Bone marrow (tissue), 2 donors: ENCODE measurements around the gene JAG1.
"Not testable (repeated sequence)": the region's sequence is repeated elsewhere in the genome, so short reads cannot be mapped to it uniquely, and the experiment has no call there.

Source experiments
- DNase-seq, 2 donors: peaks; one replicate each; lab custom pipeline; 2025; lab: John Stamatoyannopoulos, UW

The JAG1 gene

DNA sequence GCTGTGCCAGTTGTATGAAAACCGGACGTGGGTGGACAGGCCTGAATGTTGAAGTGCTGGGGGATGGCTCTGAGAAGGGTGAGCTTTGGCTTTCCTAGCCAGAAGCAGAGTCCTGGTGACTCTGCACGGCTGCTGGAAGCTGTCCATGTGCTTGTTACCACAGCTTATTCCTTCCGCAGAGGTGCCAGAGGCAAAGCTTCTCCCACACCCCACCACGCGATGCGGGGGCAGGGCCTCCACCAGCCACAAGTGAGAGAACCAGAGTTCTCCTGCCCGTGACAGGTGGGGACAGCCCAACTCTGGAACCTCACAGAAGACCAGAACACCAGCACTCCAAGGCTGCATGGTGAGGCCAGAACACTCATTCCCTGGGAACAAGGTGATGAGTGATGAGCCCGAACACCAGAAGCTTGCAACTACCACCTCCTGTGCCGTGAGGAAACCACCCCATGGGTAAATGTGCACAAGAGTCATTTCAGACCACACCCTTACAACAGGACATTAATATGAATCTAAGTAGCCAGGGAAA is 36.7 kb downstream of the JAG1 start:
- DNase-seq, result no peak

DNA sequence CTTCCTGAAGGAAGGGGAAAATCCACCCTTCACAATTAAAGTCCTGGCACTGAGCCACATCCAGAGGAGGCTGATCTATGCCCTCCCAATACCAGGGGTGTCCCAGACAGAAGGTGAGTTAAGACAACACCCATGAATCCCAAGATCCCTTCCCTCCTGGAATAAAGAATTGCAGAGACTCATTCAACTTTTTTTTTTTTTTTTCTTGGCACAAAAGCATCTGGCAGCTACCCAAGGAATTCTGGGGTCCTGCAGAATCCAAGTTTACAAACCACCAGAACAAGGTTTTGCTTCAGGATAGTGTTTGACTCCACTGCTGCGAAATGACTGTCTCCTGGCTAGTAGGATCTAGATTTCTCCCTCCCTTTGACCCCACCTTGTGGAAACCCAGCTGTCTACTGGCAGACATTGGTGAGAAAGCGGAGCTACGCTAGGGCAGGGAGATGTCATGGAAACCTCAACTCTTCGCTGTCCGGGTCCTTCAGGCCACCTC is 37.4 kb downstream of the JAG1 start:
- DNase-seq, result no peak

GRCh38 chr20:10635476-10636208 is 38.2 kb downstream of the JAG1 start:
- no peak for DNase-seq

- no peak for DNase-seq
Measured at GRCh38 chr20:10634683-10635411, 39.0 kb downstream of the JAG1 start.

DNA sequence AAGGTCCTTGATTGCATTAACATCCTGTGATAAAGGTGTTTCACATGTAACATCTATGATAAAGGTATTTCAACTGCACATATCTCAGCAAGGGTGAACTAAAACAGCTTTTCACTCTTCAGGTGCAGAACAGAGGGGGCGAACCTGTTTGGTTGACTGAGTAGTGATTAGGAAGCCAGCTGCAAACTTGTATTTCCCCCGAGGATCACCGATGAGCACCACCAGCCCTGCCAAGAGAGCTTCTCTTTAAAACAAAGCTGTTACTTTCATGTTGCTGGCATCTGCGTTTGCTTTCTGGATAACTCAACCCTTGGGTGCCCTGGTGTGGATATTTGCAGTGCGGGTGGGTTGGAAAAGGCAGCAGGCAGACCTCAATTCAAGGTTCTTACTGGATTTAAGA is 39.6 kb downstream of the JAG1 start:
- DNase-seq, result no peak

- no peak for DNase-seq
Measured at GRCh38 chr20:10633718-10634117, 40.1 kb downstream of the JAG1 start.

- DNase-seq, result no peak
Measured at GRCh38 chr20:10632721-10633509, 40.9 kb downstream of the JAG1 start.

GRCh38 chr20:10631126-10631525 is 42.7 kb downstream of the JAG1 start:
- DNase-seq, result no peak

GRCh38 chr20:10629946-10630650 is 43.7 kb downstream of the JAG1 start:
- DNase-seq, result no peak

GRCh38 chr20:10626896-10627295 is 46.9 kb downstream of the JAG1 start:
- DNase-seq, result no peak

DNA sequence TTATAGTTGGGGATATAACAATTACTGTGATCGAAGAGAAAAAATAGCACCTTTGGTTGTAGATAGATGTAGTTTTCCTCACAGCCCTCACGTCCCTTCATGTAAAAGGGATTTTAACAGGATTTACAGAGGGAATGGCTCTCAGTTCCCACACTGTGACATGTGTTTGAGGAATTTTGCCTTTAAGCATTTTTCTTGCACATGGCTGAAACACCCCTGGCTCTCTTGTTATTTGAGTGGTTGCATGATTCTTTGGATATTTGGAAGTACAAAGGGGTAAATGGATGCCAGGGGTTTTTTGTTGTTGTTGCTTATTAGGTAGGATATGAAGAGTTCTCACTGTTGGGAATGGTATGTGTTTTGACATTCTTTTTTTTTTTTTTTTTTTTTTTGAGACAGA is 48.2 kb downstream of the JAG1 start:
- no peak for DNase-seq

DNA sequence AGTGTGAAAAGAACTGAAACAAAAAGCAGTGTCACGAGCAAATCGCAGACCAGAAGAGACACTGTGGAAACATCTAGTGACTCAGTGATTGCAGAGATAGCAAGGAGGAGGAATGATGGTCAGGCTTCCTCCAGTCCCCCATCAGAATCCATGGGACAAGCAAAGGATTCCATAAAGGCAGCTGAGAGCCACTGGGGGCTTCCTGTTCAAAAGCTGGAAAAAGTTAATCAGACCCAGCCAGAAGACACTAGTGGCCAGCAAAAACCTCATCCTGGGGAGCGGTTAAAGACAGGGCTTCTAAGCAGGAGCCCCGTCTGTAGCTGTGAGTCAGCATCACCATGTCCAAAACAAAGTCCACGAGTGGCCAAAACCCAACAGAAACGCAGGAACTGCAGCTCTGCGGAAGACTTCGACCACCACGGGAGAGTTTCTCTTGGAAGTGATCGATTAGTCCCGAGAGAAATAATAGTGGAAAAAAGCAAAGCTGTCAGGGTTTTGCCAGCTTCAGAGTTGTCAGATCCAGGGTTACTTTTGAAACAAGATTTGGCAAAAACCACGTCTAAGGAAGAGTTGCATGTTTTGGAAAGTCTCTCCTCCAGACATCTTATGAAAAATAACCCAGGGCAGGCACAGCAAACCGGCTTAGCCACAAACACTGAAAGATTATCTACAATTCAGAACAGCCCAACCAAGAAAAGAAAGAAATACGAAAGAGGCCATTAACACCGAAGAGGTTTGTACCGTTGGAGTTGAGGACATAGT is 51.0 kb downstream of the JAG1 start:
- DNase-seq, result no peak

- DNase-seq, result no peak
Measured at GRCh38 chr20:10621149-10621548, 52.6 kb downstream of the JAG1 start.

GRCh38 chr20:10619427-10619826 is 54.4 kb downstream of the JAG1 start:
- no peak for DNase-seq

GRCh38 chr20:10618611-10619245 is 55.1 kb downstream of the JAG1 start:
- no peak for DNase-seq

- not testable (repeated sequence) for DNase-seq
Measured at GRCh38 chr20:10617549-10618133, 56.2 kb downstream of the JAG1 start.

GRCh38 chr20:10616212-10616611 is 57.6 kb downstream of the JAG1 start:
- DNase-seq, result no peak

GRCh38 chr20:10613911-10614310 is 59.9 kb downstream of the JAG1 start:
- DNase-seq, result no peak

DNA sequence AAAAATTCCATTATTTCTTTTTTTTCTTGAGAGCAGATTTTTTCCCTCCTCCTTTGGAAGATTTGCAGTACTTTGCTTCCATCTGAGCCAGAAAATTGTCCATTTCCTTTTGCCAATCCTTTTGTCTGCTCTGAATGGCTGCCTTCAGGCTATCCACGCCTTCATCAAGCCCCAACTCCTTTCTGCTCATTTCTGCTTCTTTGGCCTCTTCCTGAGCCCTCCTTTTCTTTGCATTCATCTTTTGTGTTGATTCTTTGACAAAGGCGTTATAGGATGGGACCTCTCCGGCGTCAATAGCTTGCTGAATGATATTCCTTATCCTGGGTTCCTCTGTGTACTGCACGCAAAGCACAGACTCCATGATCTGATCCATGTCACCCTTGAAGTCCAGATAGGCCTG is 60.4 kb downstream of the JAG1 start:
- not testable (repeated sequence) for DNase-seq

DNA sequence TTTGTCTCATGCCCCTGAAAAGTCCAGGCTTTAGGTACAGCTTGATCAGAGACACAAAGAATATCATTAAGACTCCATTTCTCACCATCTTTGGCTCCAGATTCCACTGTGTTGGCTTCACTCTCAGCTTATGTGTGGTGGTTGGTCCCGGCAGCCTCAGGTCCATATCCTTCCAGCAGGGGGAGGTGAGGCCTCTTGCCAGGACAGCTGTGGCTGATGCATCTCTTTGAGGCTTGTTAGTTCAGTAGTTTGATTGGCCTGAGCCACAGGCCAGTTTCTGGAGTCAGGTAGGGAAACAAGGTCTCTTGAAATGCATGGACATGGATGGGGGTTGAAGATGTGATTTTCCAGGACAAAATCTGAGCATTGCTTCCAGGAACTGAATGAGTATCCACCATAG is 62.4 kb downstream of the JAG1 start:
- no peak for DNase-seq
